HCT116 (cell line): ENCODE results near the gene GLI3. TPM values are rescaled to one million over a fixed set of nuclear protein-coding genes. Genes with fewer than 3 reads are reported as not detected.

Experiments
- ATAC-seq: fragments of 200-7000 bp; cut with Tn5 transposase; 2 replicates; pipeline ENCODE4 v1.9.1; 2020; ENCODE audit warnings: mild to moderate bottlenecking, moderate library complexity
- BruUV-seq: library from RNA; stranded (reverse); fragments of 400-500 nt; replicated peaks from 2 replicates; lab custom pipeline; 2021; lab: Mats Ljungman, UMichigan
- CTCF ChIA-PET: fragments of 300-600 bp; sonication (Branson Sonifier 250); formaldehyde crosslinking; loops from one replicate; lab custom pipeline; 2021; ENCODE audit warnings: antibody characterized with exemption; lab: Charles Lee
- POLR2A ChIA-PET: fragments of 300-600, 350-600 bp; sonication (Branson Sonifier 250); formaldehyde crosslinking; loops from one replicate; lab custom pipeline; 2021; ENCODE audit warnings: antibody characterized with exemption; lab: Charles Lee
- RAD21 ChIA-PET, 2 experiments: fragments of 300-600 bp; sonication (Branson Sonifier 250); formaldehyde crosslinking; loops; one replicate each; lab custom pipeline; 2023; ENCODE audit warnings: low total read pairs in 2 of 2; ENCODE audit not compliant: uncharacterized antibody in 2 of 2, unreplicated experiment in 2 of 2, low non-redundant PET in 1 of 2; lab: Charles Lee
- DNase-seq: peaks from one replicate; pipeline ENCODE4 v3.0.0-alpha.2; 2010; ENCODE audit warnings: low read depth, low spot score
- H2AFZ ChIP-seq: fragments of 200-600 bp; shearing (Covaris generic), sonication (generic); 2 replicates; pipeline ENCODE4 v1.6.1; 2017; ENCODE audit warnings: low read depth, mixed run types, mixed read lengths, antibody characterized with exemption, low read length; ENCODE audit not compliant: poor library complexity, severe bottlenecking
- H3K27ac ChIP-seq: 2 replicates; pipeline ENCODE4 v1.5.1; 2012; ENCODE audit warnings: low read depth, low read length
- H3K27me3 ChIP-seq: fragments of 200-600 bp; sonication (generic); 2 replicates; pipeline ENCODE4 v1.6.1; 2016; ENCODE audit warnings: mixed run types, low read length, mixed read lengths; ENCODE audit not compliant: insufficient read depth
- H3K36me3 ChIP-seq, 2 experiments: fragments of 200-500 bp in 1 of 2; fragments of 200-600 bp in 1 of 2; sonication (Bioruptor generic) in 1 of 2; sonication (generic) in 1 of 2; 2 replicates each; pipeline versions ENCODE4 v1.5.1 to v1.6.1; 2014 to 2016; ENCODE audit warnings: low read length in 2 of 2, inconsistent platforms in 1 of 2, mixed read lengths in 1 of 2, mixed run types in 1 of 2; ENCODE audit not compliant: insufficient read depth in 2 of 2, control insufficient read depth in 1 of 2
- H3K4me1 ChIP-seq, 2 experiments: fragments of 200-600 bp in 1 of 2; sonication (generic) in 1 of 2; 2 replicates each; pipeline versions ENCODE4 v1.5.1 to v1.6.1; 2012 to 2017; ENCODE audit warnings: low read length in 2 of 2, inconsistent platforms in 1 of 2, mild to moderate bottlenecking in 1 of 2, mixed read lengths in 1 of 2, mixed run types in 1 of 2, moderate library complexity in 1 of 2; ENCODE audit not compliant: insufficient read depth in 2 of 2, control insufficient read depth in 1 of 2
- H3K4me2 ChIP-seq: fragments of 200-600 bp; sonication (generic); 2 replicates; pipeline ENCODE4 v1.6.1; 2017; ENCODE audit warnings: mixed run types, low read length, mixed read lengths
- H3K4me3 ChIP-seq, 2 experiments: fragments of 200-600 bp in 1 of 2; sonication (generic) in 1 of 2; replicated peaks in 1 of 2; 2 replicates each; pipeline ENCODE4 v1.5.1; 2011 to 2016; ENCODE audit warnings: low read length in 2 of 2, control low read depth in 1 of 2, low read depth in 1 of 2, mild to moderate bottlenecking in 1 of 2, mixed read lengths in 1 of 2, mixed run types in 1 of 2
- H3K79me2 ChIP-seq: fragments of 200-600 bp; sonication (generic); 2 replicates; pipeline ENCODE4 v1.6.1; 2017; ENCODE audit warnings: mild to moderate bottlenecking, mixed run types, low read length, moderate library complexity, mixed read lengths; ENCODE audit not compliant: insufficient read depth
- H3K9ac ChIP-seq: fragments of 200-600 bp; sonication (generic); 2 replicates; pipeline ENCODE4 v1.6.1; 2016; ENCODE audit warnings: low read length, mixed read lengths
- H3K9me2 ChIP-seq: fragments of 200-600 bp; sonication (generic), shearing (Covaris generic); 2 replicates; pipeline ENCODE4 v1.6.1; 2017; ENCODE audit warnings: mixed run types, mild to moderate bottlenecking, moderate library complexity; ENCODE audit not compliant: insufficient read depth
- H3K9me3 ChIP-seq, 2 experiments: fragments of 200-500 bp in 1 of 2; fragments of 200-600 bp in 1 of 2; sonication (Bioruptor generic) in 1 of 2; sonication (generic) in 1 of 2; 2 replicates each; pipeline ENCODE4 v1.6.1; 2014 to 2017; ENCODE audit warnings: low read length in 2 of 2, mixed read lengths in 2 of 2, inconsistent platforms in 1 of 2, low read depth in 1 of 2, mild to moderate bottlenecking in 1 of 2, mixed run types in 1 of 2, moderate library complexity in 1 of 2; ENCODE audit not compliant: control insufficient read depth in 1 of 2, insufficient read depth in 1 of 2
- H4K20me1 ChIP-seq: fragments of 200-600 bp; sonication (generic), shearing (Covaris generic); 2 replicates; pipeline ENCODE4 v1.6.1; 2017; ENCODE audit warnings: mixed run types, mild to moderate bottlenecking, moderate library complexity; ENCODE audit not compliant: insufficient read depth
- ATF3 ChIP-seq: IDR thresholded peaks from 2 replicates; pipeline ENCODE4 v1.6.1; 2012
- CEBPB ChIP-seq: IDR thresholded peaks from 2 replicates; pipeline ENCODE4 v1.6.1; 2012; ENCODE audit warnings: low read depth
- EGR1 ChIP-seq: IDR thresholded peaks from 2 replicates; pipeline ENCODE4 v1.6.1; 2012; ENCODE audit warnings: low read depth
- EZH2phosphoT487 ChIP-seq: fragments of 200-600 bp; IDR thresholded peaks from 2 replicates; pipeline ENCODE4 v1.6.1; 2018; ENCODE audit warnings: antibody characterized with exemption, borderline replicate concordance
- FOSL1 ChIP-seq: IDR thresholded peaks from 2 replicates; pipeline ENCODE4 v1.6.1; 2012; ENCODE audit warnings: low read depth
- MAX ChIP-seq: IDR thresholded peaks from 2 replicates; pipeline ENCODE4 v1.6.1; 2012
- POLR2AphosphoS5 ChIP-seq: IDR thresholded peaks from 2 replicates; pipeline ENCODE4 v1.6.1; 2011; ENCODE audit warnings: mild to moderate bottlenecking, low read depth, low read length, moderate library complexity
- RAD21 ChIP-seq: IDR thresholded peaks from 2 replicates; pipeline ENCODE4 v1.6.1; 2012; ENCODE audit warnings: low read depth, mild to moderate bottlenecking
- SIN3A ChIP-seq: IDR thresholded peaks from 2 replicates; pipeline ENCODE4 v1.6.1; 2012; ENCODE audit warnings: low read depth
- SP1 ChIP-seq: IDR thresholded peaks from 2 replicates; pipeline ENCODE4 v1.6.1; 2012; ENCODE audit warnings: low read depth
- TCF7L2 ChIP-seq: IDR thresholded peaks from 2 replicates; pipeline ENCODE4 v1.7.0; 2011; ENCODE audit warnings: borderline replicate concordance, inconsistent platforms; ENCODE audit not compliant: insufficient read depth, insufficient read length; ENCODE audit errors: extremely low read depth
- YY1 ChIP-seq: IDR thresholded peaks from 2 replicates; pipeline ENCODE4 v1.6.1; 2011; ENCODE audit warnings: low read length, low read depth, moderate library complexity, mild to moderate bottlenecking; ENCODE audit not compliant: insufficient replicate concordance; ENCODE audit errors: extremely low read depth
- ZBTB33 ChIP-seq: IDR thresholded peaks from 2 replicates; pipeline ENCODE4 v1.6.1; 2011; ENCODE audit warnings: mild to moderate bottlenecking, low read length, moderate library complexity; ENCODE audit not compliant: insufficient replicate concordance; ENCODE audit errors: extremely low read depth
- ZFX ChIP-seq: fragments of 450-650 bp; IDR thresholded peaks from 2 replicates; pipeline ENCODE4 v1.6.1; 2017
- intact Hi-C: fragments of 100-400 bp; cut with micrococcal nuclease; formaldehyde crosslinking; loops from 2 replicates; pipeline ENCODE4 v1.10.0; 2022
- total RNA-seq: library from RNA; stranded (reverse); gene quantifications from one replicate; pipeline ENCODE4 v1.2.1, GENCODE V29; 2021; ENCODE audit not compliant: unreplicated experiment
- TF ChIP-seq, protein P1 (sequence below), 3 experiments: fragments of 200-600 bp in 1 of 3; sonication (generic) in 1 of 3; IDR thresholded peaks in 2 of 3; conservative IDR thresholded peaks in 1 of 3; 2 replicates each; pipeline ENCODE4 v1.5.1; 2012 to 2017; ENCODE audit warnings: low read depth in 2 of 3, low read length in 2 of 3, antibody characterized with exemption in 1 of 3, borderline replicate concordance in 1 of 3, control low read depth in 1 of 3, mild to moderate bottlenecking in 1 of 3, mixed read lengths in 1 of 3, mixed run types in 1 of 3, moderate library complexity in 1 of 3; ENCODE audit not compliant: insufficient read depth in 1 of 3
- TF ChIP-seq, protein P2 (sequence below): IDR thresholded peaks from 2 replicates; pipeline ENCODE4 v1.6.1; 2012; ENCODE audit warnings: low read depth

Gene GLI3
- total RNA-seq, 1 experiment from 2014 or later = 0.07 TPM

DNA sequence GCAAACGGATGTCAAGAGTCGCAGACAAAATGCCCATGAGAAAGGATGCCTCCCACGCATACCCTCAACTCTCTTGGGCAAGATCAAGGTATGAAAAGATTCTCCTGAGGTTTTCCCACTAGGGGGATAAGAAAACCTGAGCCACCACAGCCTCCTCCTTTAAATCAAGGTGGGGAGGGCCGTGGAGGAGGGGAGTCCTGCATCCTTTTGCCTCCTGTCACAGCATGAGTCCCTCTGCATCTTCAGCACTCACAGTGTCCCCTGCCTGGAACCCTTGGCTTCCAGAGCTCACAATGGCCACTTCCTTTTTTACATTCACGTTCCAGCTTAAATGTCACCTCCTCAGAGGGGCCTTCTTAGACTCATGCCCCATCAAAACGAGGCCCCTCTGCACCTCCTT lies 207.6 kb downstream of the GLI3 start:
- Histone ChIP-seq H3K4me1 (no peaks in the 10 kb centered on the region), H3K36me3 (no peaks in the 10 kb centered on the region), H3K4me3 (no peak overlapping the region), H3K9me2 (no peaks in the 10 kb centered on the region), H3K4me2 (no peak overlapping the region), H3K9ac (no peak overlapping the region), H3K79me2 (no peaks in the 10 kb centered on the region), H4K20me1 (no peaks in the 10 kb centered on the region), H3K27me3 (no peaks in the 10 kb centered on the region; the same call in 1 of the 2 replicates), H2AFZ (no peak overlapping the region), H3K27ac (no peak overlapping the region), H3K9me3 (no peaks in the 10 kb centered on the region)
- intact Hi-C loops = no loop called here
- RAD21 ChIA-PET = no interaction called here
- DNase-seq = no peak
- POLR2A ChIA-PET = no interaction called here
- TF ChIP-seq, protein P1, sequence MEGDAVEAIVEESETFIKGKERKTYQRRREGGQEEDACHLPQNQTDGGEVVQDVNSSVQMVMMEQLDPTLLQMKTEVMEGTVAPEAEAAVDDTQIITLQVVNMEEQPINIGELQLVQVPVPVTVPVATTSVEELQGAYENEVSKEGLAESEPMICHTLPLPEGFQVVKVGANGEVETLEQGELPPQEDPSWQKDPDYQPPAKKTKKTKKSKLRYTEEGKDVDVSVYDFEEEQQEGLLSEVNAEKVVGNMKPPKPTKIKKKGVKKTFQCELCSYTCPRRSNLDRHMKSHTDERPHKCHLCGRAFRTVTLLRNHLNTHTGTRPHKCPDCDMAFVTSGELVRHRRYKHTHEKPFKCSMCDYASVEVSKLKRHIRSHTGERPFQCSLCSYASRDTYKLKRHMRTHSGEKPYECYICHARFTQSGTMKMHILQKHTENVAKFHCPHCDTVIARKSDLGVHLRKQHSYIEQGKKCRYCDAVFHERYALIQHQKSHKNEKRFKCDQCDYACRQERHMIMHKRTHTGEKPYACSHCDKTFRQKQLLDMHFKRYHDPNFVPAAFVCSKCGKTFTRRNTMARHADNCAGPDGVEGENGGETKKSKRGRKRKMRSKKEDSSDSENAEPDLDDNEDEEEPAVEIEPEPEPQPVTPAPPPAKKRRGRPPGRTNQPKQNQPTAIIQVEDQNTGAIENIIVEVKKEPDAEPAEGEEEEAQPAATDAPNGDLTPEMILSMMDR (IDR thresholded peaks at IDR 0.05 in 2 of 3, conservative IDR thresholded peaks at IDR 0.05 in 1 of 3; ENCODE audit: borderline replicate concordance in 1 of 3, insufficient read depth in 1 of 3, low read depth in 2 of 3, low read length in 2 of 3) = no peak
- TF ChIP-seq YY1 (no peak), RAD21 (no peak), FOSL1 (no peak), SIN3A (no peak), EZH2phosphoT487 (no peak), CEBPB (no peak), ZBTB33 (no peak), ZFX (no peak), MAX (no peak), TCF7L2 (no peak), ATF3 (no peak), POLR2AphosphoS5 (no peak), SP1 (no peak), EGR1 (no peak)
- TF ChIP-seq, protein P2, sequence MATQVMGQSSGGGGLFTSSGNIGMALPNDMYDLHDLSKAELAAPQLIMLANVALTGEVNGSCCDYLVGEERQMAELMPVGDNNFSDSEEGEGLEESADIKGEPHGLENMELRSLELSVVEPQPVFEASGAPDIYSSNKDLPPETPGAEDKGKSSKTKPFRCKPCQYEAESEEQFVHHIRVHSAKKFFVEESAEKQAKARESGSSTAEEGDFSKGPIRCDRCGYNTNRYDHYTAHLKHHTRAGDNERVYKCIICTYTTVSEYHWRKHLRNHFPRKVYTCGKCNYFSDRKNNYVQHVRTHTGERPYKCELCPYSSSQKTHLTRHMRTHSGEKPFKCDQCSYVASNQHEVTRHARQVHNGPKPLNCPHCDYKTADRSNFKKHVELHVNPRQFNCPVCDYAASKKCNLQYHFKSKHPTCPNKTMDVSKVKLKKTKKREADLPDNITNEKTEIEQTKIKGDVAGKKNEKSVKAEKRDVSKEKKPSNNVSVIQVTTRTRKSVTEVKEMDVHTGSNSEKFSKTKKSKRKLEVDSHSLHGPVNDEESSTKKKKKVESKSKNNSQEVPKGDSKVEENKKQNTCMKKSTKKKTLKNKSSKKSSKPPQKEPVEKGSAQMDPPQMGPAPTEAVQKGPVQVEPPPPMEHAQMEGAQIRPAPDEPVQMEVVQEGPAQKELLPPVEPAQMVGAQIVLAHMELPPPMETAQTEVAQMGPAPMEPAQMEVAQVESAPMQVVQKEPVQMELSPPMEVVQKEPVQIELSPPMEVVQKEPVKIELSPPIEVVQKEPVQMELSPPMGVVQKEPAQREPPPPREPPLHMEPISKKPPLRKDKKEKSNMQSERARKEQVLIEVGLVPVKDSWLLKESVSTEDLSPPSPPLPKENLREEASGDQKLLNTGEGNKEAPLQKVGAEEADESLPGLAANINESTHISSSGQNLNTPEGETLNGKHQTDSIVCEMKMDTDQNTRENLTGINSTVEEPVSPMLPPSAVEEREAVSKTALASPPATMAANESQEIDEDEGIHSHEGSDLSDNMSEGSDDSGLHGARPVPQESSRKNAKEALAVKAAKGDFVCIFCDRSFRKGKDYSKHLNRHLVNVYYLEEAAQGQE = no peak
- ATAC-seq = no peak
- no TSS peak for BruUV-seq
- CTCF ChIA-PET = no interaction called here
